ENCODE measurements around the gene CACNA2D1.

Gene CACNA2D1

GRCh38 chr7:82305347-82306005 lies 138.1 kb downstream of the CACNA2D1 start:
- Histone ChIP-seq H3K27me3 (ENCODE audit: low read depth, low read length) (no peaks in the 10 kb centered on the region), H3K4me3 (ENCODE audit: low read depth in 1 of 2, low read length in 2 of 2) (no peak overlapping the region), H3K4me1 (ENCODE audit: control insufficient read depth in 1 of 2, insufficient read depth in 2 of 2, low read length in 2 of 2) (no peaks in the 10 kb centered on the region), H3K9me3 (ENCODE audit: control insufficient read depth in 1 of 2, low read length in 2 of 2) (no peaks in the 10 kb centered on the region), H3K27ac (ENCODE audit: low read length) (no peak overlapping the region), H3K36me3 (ENCODE audit: control insufficient read depth in 1 of 2, insufficient read depth in 2 of 2, low read length in 2 of 2) (no peaks in the 10 kb centered on the region)

- Histone ChIP-seq H3K27me3 (ENCODE audit: low read depth, low read length) (no peaks in the 10 kb centered on the region), H3K36me3 (ENCODE audit: control insufficient read depth in 1 of 2, insufficient read depth in 2 of 2, low read length in 2 of 2) (no peaks in the 10 kb centered on the region), H3K4me3 (ENCODE audit: low read depth in 1 of 2, low read length in 2 of 2) (no peak overlapping the region), H3K9me3 (ENCODE audit: control insufficient read depth in 1 of 2, low read length in 2 of 2) (no peaks in the 10 kb centered on the region), H3K4me1 (ENCODE audit: control insufficient read depth in 1 of 2, insufficient read depth in 2 of 2, low read length in 2 of 2) (no peaks in the 10 kb centered on the region), H3K27ac (ENCODE audit: low read length) (no peak overlapping the region)
Measured at GRCh38 chr7:82294865-82295264, 148.7 kb downstream of the CACNA2D1 start.

- H3K4me1 ChIP-seq (ENCODE audit: control insufficient read depth in 1 of 2, insufficient read depth in 2 of 2, low read length in 2 of 2) = no peaks in the 10 kb centered on the region
- H3K9me3 ChIP-seq (ENCODE audit: control insufficient read depth in 1 of 2, low read length in 2 of 2) = no peaks in the 10 kb centered on the region
- no peaks in the 10 kb centered on the region for H3K36me3 ChIP-seq (ENCODE audit: control insufficient read depth in 1 of 2, insufficient read depth in 2 of 2, low read length in 2 of 2)
- H3K4me3 ChIP-seq (ENCODE audit: low read depth in 1 of 2, low read length in 2 of 2) = no peak overlapping the region
- no peaks in the 10 kb centered on the region for H3K27me3 ChIP-seq (ENCODE audit: low read depth, low read length)
- H3K27ac ChIP-seq (ENCODE audit: low read length) = no peak overlapping the region
Measured at GRCh38 chr7:82294382-82294784, 149.2 kb downstream of the CACNA2D1 start.

GRCh38 chr7:82293467-82293866 lies 150.1 kb downstream of the CACNA2D1 start:
- Histone ChIP-seq H3K36me3 (ENCODE audit: control insufficient read depth in 1 of 2, insufficient read depth in 2 of 2, low read length in 2 of 2) (no peaks in the 10 kb centered on the region), H3K27ac (ENCODE audit: low read length) (no peak overlapping the region), H3K4me3 (ENCODE audit: low read depth in 1 of 2, low read length in 2 of 2) (no peak overlapping the region), H3K27me3 (ENCODE audit: low read depth, low read length) (no peaks in the 10 kb centered on the region), H3K4me1 (ENCODE audit: control insufficient read depth in 1 of 2, insufficient read depth in 2 of 2, low read length in 2 of 2) (peaks cover 0 to 4% of the 10 kb centered on the region in 2 donors), H3K9me3 (ENCODE audit: control insufficient read depth in 1 of 2, low read length in 2 of 2) (no peaks in the 10 kb centered on the region)

- H3K4me1 ChIP-seq (ENCODE audit: control insufficient read depth in 1 of 2, insufficient read depth in 2 of 2, low read length in 2 of 2) = peaks cover 0 to 4% of the 10 kb centered on the region in 2 donors
- H3K27ac ChIP-seq (ENCODE audit: low read length) = no peak overlapping the region
- H3K36me3 ChIP-seq (ENCODE audit: control insufficient read depth in 1 of 2, insufficient read depth in 2 of 2, low read length in 2 of 2) = no peaks in the 10 kb centered on the region
- no peak overlapping the region for H3K4me3 ChIP-seq (ENCODE audit: low read depth in 1 of 2, low read length in 2 of 2)
- H3K9me3 ChIP-seq (ENCODE audit: control insufficient read depth in 1 of 2, low read length in 2 of 2) = no peaks in the 10 kb centered on the region
- H3K27me3 ChIP-seq (ENCODE audit: low read depth, low read length) = no peaks in the 10 kb centered on the region
Measured at GRCh38 chr7:82291931-82292330, 151.6 kb downstream of the CACNA2D1 start.

GRCh38 chr7:82289889-82290288 lies 153.7 kb downstream of the CACNA2D1 start:
- no peaks in the 10 kb centered on the region for H3K36me3 ChIP-seq (ENCODE audit: control insufficient read depth in 1 of 2, insufficient read depth in 2 of 2, low read length in 2 of 2)
- no peaks in the 10 kb centered on the region for H3K9me3 ChIP-seq (ENCODE audit: control insufficient read depth in 1 of 2, low read length in 2 of 2)
- peaks cover 0 to 4% of the 10 kb centered on the region in 2 donors for H3K4me1 ChIP-seq (ENCODE audit: control insufficient read depth in 1 of 2, insufficient read depth in 2 of 2, low read length in 2 of 2)
- no peaks in the 10 kb centered on the region for H3K27me3 ChIP-seq (ENCODE audit: low read depth, low read length)
- H3K27ac ChIP-seq (ENCODE audit: low read length) = no peak overlapping the region
- H3K4me3 ChIP-seq (ENCODE audit: low read depth in 1 of 2, low read length in 2 of 2) = no peak overlapping the region

GRCh38 chr7:82289152-82289535 lies 154.4 kb downstream of the CACNA2D1 start:
- Histone ChIP-seq H3K4me1 (ENCODE audit: control insufficient read depth in 1 of 2, insufficient read depth in 2 of 2, low read length in 2 of 2) (peaks cover 0 to 4% of the 10 kb centered on the region in 2 donors), H3K36me3 (ENCODE audit: control insufficient read depth in 1 of 2, insufficient read depth in 2 of 2, low read length in 2 of 2) (no peaks in the 10 kb centered on the region), H3K9me3 (ENCODE audit: control insufficient read depth in 1 of 2, low read length in 2 of 2) (no peaks in the 10 kb centered on the region), H3K4me3 (ENCODE audit: low read depth in 1 of 2, low read length in 2 of 2) (no peak overlapping the region), H3K27ac (ENCODE audit: low read length) (no peak overlapping the region), H3K27me3 (ENCODE audit: low read depth, low read length) (no peaks in the 10 kb centered on the region)

GRCh38 chr7:82286798-82287140 lies 156.8 kb downstream of the CACNA2D1 start:
- Histone ChIP-seq H3K9me3 (ENCODE audit: control insufficient read depth in 1 of 2, low read length in 2 of 2) (no peaks in the 10 kb centered on the region), H3K27ac (ENCODE audit: low read length) (no peak overlapping the region), H3K4me1 (ENCODE audit: control insufficient read depth in 1 of 2, insufficient read depth in 2 of 2, low read length in 2 of 2) (peaks cover 0 to 4% of the 10 kb centered on the region in 2 donors), H3K4me3 (ENCODE audit: low read depth in 1 of 2, low read length in 2 of 2) (no peak overlapping the region), H3K27me3 (ENCODE audit: low read depth, low read length) (no peaks in the 10 kb centered on the region), H3K36me3 (ENCODE audit: control insufficient read depth in 1 of 2, insufficient read depth in 2 of 2, low read length in 2 of 2) (no peaks in the 10 kb centered on the region)

- no peak overlapping the region for H3K27ac ChIP-seq (ENCODE audit: low read length)
- no peaks in the 10 kb centered on the region for H3K9me3 ChIP-seq (ENCODE audit: control insufficient read depth in 1 of 2, low read length in 2 of 2)
- peaks cover 0 to 4% of the 10 kb centered on the region in 2 donors for H3K4me1 ChIP-seq (ENCODE audit: control insufficient read depth in 1 of 2, insufficient read depth in 2 of 2, low read length in 2 of 2)
- no peaks in the 10 kb centered on the region for H3K36me3 ChIP-seq (ENCODE audit: control insufficient read depth in 1 of 2, insufficient read depth in 2 of 2, low read length in 2 of 2)
- H3K4me3 ChIP-seq (ENCODE audit: low read depth in 1 of 2, low read length in 2 of 2) = no peak overlapping the region
- no peaks in the 10 kb centered on the region for H3K27me3 ChIP-seq (ENCODE audit: low read depth, low read length)
Measured at GRCh38 chr7:82286096-82286797, 157.3 kb downstream of the CACNA2D1 start.

- Histone ChIP-seq H3K27me3 (ENCODE audit: low read depth, low read length) (no peaks in the 10 kb centered on the region), H3K4me1 (ENCODE audit: control insufficient read depth in 1 of 2, insufficient read depth in 2 of 2, low read length in 2 of 2) (peaks cover 0 to 4% of the 10 kb centered on the region in 2 donors), H3K9me3 (ENCODE audit: control insufficient read depth in 1 of 2, low read length in 2 of 2) (no peaks in the 10 kb centered on the region), H3K4me3 (ENCODE audit: low read depth in 1 of 2, low read length in 2 of 2) (no peak overlapping the region), H3K27ac (ENCODE audit: low read length) (no peak overlapping the region), H3K36me3 (ENCODE audit: control insufficient read depth in 1 of 2, insufficient read depth in 2 of 2, low read length in 2 of 2) (no peaks in the 10 kb centered on the region)
Measured at GRCh38 chr7:82284936-82285519, 158.5 kb downstream of the CACNA2D1 start.

GRCh38 chr7:82275342-82275741 lies 168.2 kb downstream of the CACNA2D1 start:
- H3K9me3 ChIP-seq (ENCODE audit: control insufficient read depth in 1 of 2, low read length in 2 of 2) = no peaks in the 10 kb centered on the region
- H3K4me3 ChIP-seq (ENCODE audit: low read depth in 1 of 2, low read length in 2 of 2) = no peak overlapping the region
- no peak overlapping the region for H3K27ac ChIP-seq (ENCODE audit: low read length)
- H3K4me1 ChIP-seq (ENCODE audit: control insufficient read depth in 1 of 2, insufficient read depth in 2 of 2, low read length in 2 of 2) = no peaks in the 10 kb centered on the region
- no peaks in the 10 kb centered on the region for H3K36me3 ChIP-seq (ENCODE audit: control insufficient read depth in 1 of 2, insufficient read depth in 2 of 2, low read length in 2 of 2)
- H3K27me3 ChIP-seq (ENCODE audit: low read depth, low read length) = no peaks in the 10 kb centered on the region
